ENCODE data around the gene DPP10. TPM values are rescaled to one million over a fixed set of nuclear protein-coding genes. Genes with fewer than 3 reads are reported as not detected.

The DPP10 gene
- total and polyA plus RNA-seq, 4 donors = 0.08 to 5.0 (median 0.27) TPM

- no peak overlapping the region for H3K4me3 ChIP-seq
- 18 to 28% methylated on average over 3 of the region's 3 CpGs for WGBS, 2 donors
- H3K27ac ChIP-seq (ENCODE audit: low read depth in 1 of 2, low read length in 1 of 2) = no peak overlapping the region
- no peaks in the 10 kb centered on the region for H3K36me3 ChIP-seq (ENCODE audit: control insufficient read depth in 4 of 4, insufficient read depth in 4 of 4, low read length in 4 of 4)
- no peaks in the 10 kb centered on the region for H3K27me3 ChIP-seq (ENCODE audit: control insufficient read depth in 3 of 3, insufficient read depth in 3 of 3, low read length in 2 of 3)
- TF ChIP-seq, protein P1, sequence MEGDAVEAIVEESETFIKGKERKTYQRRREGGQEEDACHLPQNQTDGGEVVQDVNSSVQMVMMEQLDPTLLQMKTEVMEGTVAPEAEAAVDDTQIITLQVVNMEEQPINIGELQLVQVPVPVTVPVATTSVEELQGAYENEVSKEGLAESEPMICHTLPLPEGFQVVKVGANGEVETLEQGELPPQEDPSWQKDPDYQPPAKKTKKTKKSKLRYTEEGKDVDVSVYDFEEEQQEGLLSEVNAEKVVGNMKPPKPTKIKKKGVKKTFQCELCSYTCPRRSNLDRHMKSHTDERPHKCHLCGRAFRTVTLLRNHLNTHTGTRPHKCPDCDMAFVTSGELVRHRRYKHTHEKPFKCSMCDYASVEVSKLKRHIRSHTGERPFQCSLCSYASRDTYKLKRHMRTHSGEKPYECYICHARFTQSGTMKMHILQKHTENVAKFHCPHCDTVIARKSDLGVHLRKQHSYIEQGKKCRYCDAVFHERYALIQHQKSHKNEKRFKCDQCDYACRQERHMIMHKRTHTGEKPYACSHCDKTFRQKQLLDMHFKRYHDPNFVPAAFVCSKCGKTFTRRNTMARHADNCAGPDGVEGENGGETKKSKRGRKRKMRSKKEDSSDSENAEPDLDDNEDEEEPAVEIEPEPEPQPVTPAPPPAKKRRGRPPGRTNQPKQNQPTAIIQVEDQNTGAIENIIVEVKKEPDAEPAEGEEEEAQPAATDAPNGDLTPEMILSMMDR (IDR thresholded peaks at IDR 0.05; ENCODE audit: control extremely low read depth, extremely low read depth) = no peak
- no peaks in the 10 kb centered on the region for H3K4me1 ChIP-seq (ENCODE audit: control insufficient read depth in 5 of 5, insufficient read depth in 5 of 5, low read length in 5 of 5)
- peak in 2 of 3 donors; percentile 5 to 10 for DNase-seq
- no peak overlapping the region for H3K9ac ChIP-seq (ENCODE audit: insufficient read depth in 1 of 2, low read length in 2 of 2)
- no peak for ATAC-seq (ENCODE audit: insufficient read depth, low FRiP score)
- H3K9me3 ChIP-seq (ENCODE audit: control insufficient read depth in 4 of 4, insufficient read depth in 3 of 4, low read length in 3 of 4) = no peaks in the 10 kb centered on the region
These were observed 1062.9 kb downstream of the DPP10 start for GRCh38 chr2:115505331-115505730.

DNA sequence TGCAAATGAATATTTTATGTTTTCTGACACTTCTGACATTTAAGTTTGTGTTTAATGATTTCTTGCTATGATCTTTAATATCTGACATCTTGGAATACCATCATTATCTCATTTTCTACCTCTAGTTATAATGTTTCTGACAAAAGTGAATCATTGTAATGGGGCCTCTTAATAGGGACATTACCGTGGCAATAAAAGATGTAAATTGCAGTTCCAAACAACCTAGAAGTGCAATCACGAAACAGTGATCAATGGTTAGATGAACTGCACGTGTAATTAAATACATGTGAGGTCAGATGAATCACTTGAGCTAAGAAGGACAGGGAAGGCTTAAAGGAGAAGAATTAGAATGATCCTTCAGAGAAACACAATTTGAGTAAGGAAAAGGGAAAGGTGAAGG, 1078.3 kb downstream of the DPP10 start:
- 80 to 87% methylated on average over 3 of the region's 3 CpGs for WGBS, 2 donors
- Histone ChIP-seq H3K27me3 (ENCODE audit: control insufficient read depth in 3 of 3, insufficient read depth in 3 of 3, low read length in 2 of 3) (no peaks in the 10 kb centered on the region), H3K9me3 (ENCODE audit: control insufficient read depth in 4 of 4, insufficient read depth in 3 of 4, low read length in 3 of 4) (no peaks in the 10 kb centered on the region), H3K36me3 (ENCODE audit: control insufficient read depth in 4 of 4, insufficient read depth in 4 of 4, low read length in 4 of 4) (no peaks in the 10 kb centered on the region), H3K4me3 (no peak overlapping the region), H3K9ac (ENCODE audit: insufficient read depth in 1 of 2, low read length in 2 of 2) (no peak overlapping the region), H3K27ac (ENCODE audit: low read depth in 1 of 2, low read length in 1 of 2) (no peak overlapping the region), H3K4me1 (ENCODE audit: control insufficient read depth in 5 of 5, insufficient read depth in 5 of 5, low read length in 5 of 5) (no peaks in the 10 kb centered on the region)
- no peak for DNase-seq
- TF ChIP-seq, protein P1 (IDR thresholded peaks at IDR 0.05; ENCODE audit: control extremely low read depth, extremely low read depth) = no peak
- no peak for ATAC-seq (ENCODE audit: insufficient read depth, low FRiP score)

DNA sequence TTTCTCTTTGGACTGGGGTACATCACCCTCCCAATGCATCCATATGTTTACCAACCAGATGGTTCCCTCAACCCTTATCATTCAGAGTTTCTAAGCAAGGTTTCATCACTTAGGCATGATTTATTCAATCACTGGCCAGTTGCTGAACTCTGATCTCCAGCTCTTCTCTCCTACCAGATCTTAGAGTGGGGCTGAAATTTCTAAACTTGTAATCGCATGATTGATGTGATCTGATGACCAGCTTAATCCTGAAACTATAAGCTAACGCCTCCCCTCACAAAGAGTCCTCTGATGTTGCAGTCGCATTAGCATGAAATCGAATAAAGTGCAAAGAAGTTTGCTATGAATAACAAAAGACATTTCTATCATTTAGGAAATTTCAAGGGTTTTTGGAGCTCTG, 1082.0 kb downstream of the DPP10 start:
- H3K4me3 ChIP-seq = no peak overlapping the region
- no peaks in the 10 kb centered on the region for H3K4me1 ChIP-seq (ENCODE audit: control insufficient read depth in 5 of 5, insufficient read depth in 5 of 5, low read length in 5 of 5)
- no peak for DNase-seq
- H3K36me3 ChIP-seq (ENCODE audit: control insufficient read depth in 4 of 4, insufficient read depth in 4 of 4, low read length in 4 of 4) = no peaks in the 10 kb centered on the region
- 84 to 91% methylated on average over 4 of the region's 4 CpGs for WGBS, 2 donors
- no peak for ATAC-seq (ENCODE audit: insufficient read depth, low FRiP score)
- TF ChIP-seq, protein P1 (IDR thresholded peaks at IDR 0.05; ENCODE audit: control extremely low read depth, extremely low read depth) = no peak
- H3K9ac ChIP-seq (ENCODE audit: insufficient read depth in 1 of 2, low read length in 2 of 2) = no peak overlapping the region
- no peaks in the 10 kb centered on the region for H3K9me3 ChIP-seq (ENCODE audit: control insufficient read depth in 4 of 4, insufficient read depth in 3 of 4, low read length in 3 of 4)
- no peak overlapping the region for H3K27ac ChIP-seq (ENCODE audit: low read depth in 1 of 2, low read length in 1 of 2)
- no peaks in the 10 kb centered on the region for H3K27me3 ChIP-seq (ENCODE audit: control insufficient read depth in 3 of 3, insufficient read depth in 3 of 3, low read length in 2 of 3)

GRCh38 chr2:115529627-115530026, 1087.2 kb downstream of the DPP10 start:
- Histone ChIP-seq H3K9me3 (ENCODE audit: control insufficient read depth in 4 of 4, insufficient read depth in 3 of 4, low read length in 3 of 4) (no peaks in the 10 kb centered on the region), H3K4me1 (ENCODE audit: control insufficient read depth in 5 of 5, insufficient read depth in 5 of 5, low read length in 5 of 5) (no peaks in the 10 kb centered on the region), H3K27me3 (ENCODE audit: control insufficient read depth in 3 of 3, insufficient read depth in 3 of 3, low read length in 2 of 3) (no peaks in the 10 kb centered on the region), H3K9ac (ENCODE audit: insufficient read depth in 1 of 2, low read length in 2 of 2) (no peak overlapping the region), H3K36me3 (ENCODE audit: control insufficient read depth in 4 of 4, insufficient read depth in 4 of 4, low read length in 4 of 4) (no peaks in the 10 kb centered on the region), H3K4me3 (no peak overlapping the region), H3K27ac (ENCODE audit: low read depth in 1 of 2, low read length in 1 of 2) (no peak overlapping the region)
- TF ChIP-seq, protein P1 (IDR thresholded peaks at IDR 0.05; ENCODE audit: control extremely low read depth, extremely low read depth) = no peak
- no peak for DNase-seq
- no peak for ATAC-seq (ENCODE audit: insufficient read depth, low FRiP score)

All from lung (tissue), 12 donors.